Tongue (tissue), 2 donors: Measurements from ENCODE around the gene POU2F2. TPM values are rescaled to one million over a fixed set of nuclear protein-coding genes. Genes with fewer than 3 reads are reported as not detected.

Source experiments
- DNase-seq: peaks from one replicate; pipeline ENCODE4 v3.0.0-alpha.2; 2015
- total RNA-seq: library from RNA; depleted of rRNA; stranded (reverse); fragments of >200 nt; gene quantifications from one replicate; pipeline ENCODE4 v1.2.3, GENCODE V29; 2014

POU2F2 gene
- total RNA-seq, 1 donor from 2014 or later: 2.1 TPM

- DNase-seq: no peak
Measured at GRCh38 chr19:42099336-42099925, 32.8 kb downstream of the POU2F2 start.

GRCh38 chr19:42098781-42099180, 33.5 kb downstream of the POU2F2 start:
- DNase-seq: no peak

- no peak for DNase-seq
Measured at GRCh38 chr19:42097461-42097860, 34.8 kb downstream of the POU2F2 start.

- no peak for DNase-seq
Measured at GRCh38 chr19:42096255-42096837, 35.9 kb downstream of the POU2F2 start.

GRCh38 chr19:42095814-42096230, 36.4 kb downstream of the POU2F2 start:
- DNase-seq: no peak

- DNase-seq: no peak
Measured at GRCh38 chr19:42095142-42095813, 37.0 kb downstream of the POU2F2 start.

- no peak for DNase-seq
Measured at GRCh38 chr19:42093926-42094325, 38.3 kb downstream of the POU2F2 start.

GRCh38 chr19:42093505-42093904, 38.7 kb downstream of the POU2F2 start:
- no peak for DNase-seq

GRCh38 chr19:42092350-42092749, 39.9 kb downstream of the POU2F2 start:
- no peak for DNase-seq

GRCh38 chr19:42091742-42092141, 40.5 kb downstream of the POU2F2 start:
- peak; percentile 29 for DNase-seq

GRCh38 chr19:42091300-42091699, 40.9 kb downstream of the POU2F2 start:
- no peak for DNase-seq

- DNase-seq: no peak
Measured at GRCh38 chr19:42090672-42091071, 41.6 kb downstream of the POU2F2 start.

GRCh38 chr19:42089772-42090171, 42.5 kb downstream of the POU2F2 start:
- DNase-seq: no peak

- DNase-seq: no peak
Measured at GRCh38 chr19:42089191-42089750, 43.0 kb downstream of the POU2F2 start.

GRCh38 chr19:42088471-42089190, 43.6 kb downstream of the POU2F2 start:
- no peak for DNase-seq

GRCh38 chr19:42086770-42087550, 45.3 kb downstream of the POU2F2 start:
- no peak for DNase-seq

- no peak for DNase-seq
Measured at GRCh38 chr19:42086188-42086736, 46.0 kb downstream of the POU2F2 start.

- DNase-seq: no peak
Measured at GRCh38 chr19:42083537-42083936, 48.7 kb downstream of the POU2F2 start.

- no peak for DNase-seq
Measured at GRCh38 chr19:42081584-42082203, 50.6 kb downstream of the POU2F2 start.

GRCh38 chr19:42080764-42081375, 51.4 kb downstream of the POU2F2 start:
- no peak for DNase-seq
